Measurements from ENCODE around the gene TNPO1.
A peak's percentile ranks its signal among the peaks of the same experiment; 100 is the strongest.

The TNPO1 gene

DNA sequence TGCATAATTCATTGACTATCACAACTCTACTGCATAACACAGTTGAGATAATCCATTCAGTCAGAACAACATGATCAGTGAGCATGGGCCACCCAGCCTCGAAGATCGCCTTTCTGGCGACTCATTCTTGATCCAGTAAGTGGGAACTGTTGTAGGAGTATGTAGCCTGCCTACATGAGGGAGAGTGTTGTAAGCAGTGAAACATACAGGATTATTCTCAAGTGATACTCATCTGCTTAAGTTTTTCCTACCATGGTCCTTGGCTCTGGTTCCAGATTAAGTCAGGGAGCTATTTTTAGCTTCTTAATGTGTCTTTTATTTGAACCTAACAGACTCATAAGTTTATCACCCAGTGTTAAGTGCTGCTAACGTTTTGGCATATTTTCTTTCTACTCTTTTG, 44.0 kb downstream of the TNPO1 start:
- no peak for DNase-seq (ENCODE audit: insufficient read length)
- FAIRE-seq, result peak; percentile 66
- TF ChIP-seq POLR2A (IDR thresholded peaks at IDR 0.05; ENCODE audit: low read depth, low read length) (no peak), POLR2AphosphoS5 (IDR thresholded peaks at IDR 0.05; ENCODE audit: low read depth, low read length) (no peak), TAF1 (IDR thresholded peaks at IDR 0.05; ENCODE audit: borderline replicate concordance, low read depth, low read length) (no peak)

DNA sequence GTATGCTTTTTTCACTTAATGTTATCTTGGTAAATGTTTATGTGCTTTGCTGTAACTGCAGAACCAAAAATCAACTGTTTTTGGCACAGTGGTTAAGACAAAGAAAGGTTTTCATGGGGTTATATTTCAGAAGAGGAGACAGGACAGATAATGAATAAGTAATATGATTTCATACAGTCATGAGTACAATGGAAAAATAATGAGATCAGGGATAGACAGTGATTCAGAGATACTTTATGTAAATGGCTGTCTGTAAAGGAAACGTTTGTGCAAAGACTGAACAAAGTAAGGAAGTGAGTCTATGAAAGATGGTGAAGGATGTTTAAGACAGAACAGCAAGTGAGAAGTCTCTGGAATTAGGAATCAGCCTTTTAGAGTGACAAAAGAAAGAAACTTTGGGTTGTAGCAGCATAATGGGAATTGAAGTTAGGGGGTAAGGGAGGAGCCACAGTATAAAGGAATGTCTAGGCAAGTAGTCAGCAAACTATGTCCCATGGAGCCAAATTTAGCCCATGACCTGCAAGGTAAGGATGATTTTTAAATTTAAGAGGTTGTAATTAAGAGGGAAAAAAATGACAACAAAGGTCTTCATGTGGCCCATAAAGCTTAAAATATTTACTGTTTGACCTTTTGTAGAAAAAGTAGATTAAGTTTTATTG, 55.0 kb downstream of the TNPO1 start:
- TF ChIP-seq TAF1 (IDR thresholded peaks at IDR 0.05; ENCODE audit: borderline replicate concordance, low read depth, low read length) (no peak), POLR2AphosphoS5 (IDR thresholded peaks at IDR 0.05; ENCODE audit: low read depth, low read length) (no peak), POLR2A (IDR thresholded peaks at IDR 0.05; ENCODE audit: low read depth, low read length) (no peak)
- no peak for DNase-seq (ENCODE audit: insufficient read length)
- FAIRE-seq, result no peak

DNA sequence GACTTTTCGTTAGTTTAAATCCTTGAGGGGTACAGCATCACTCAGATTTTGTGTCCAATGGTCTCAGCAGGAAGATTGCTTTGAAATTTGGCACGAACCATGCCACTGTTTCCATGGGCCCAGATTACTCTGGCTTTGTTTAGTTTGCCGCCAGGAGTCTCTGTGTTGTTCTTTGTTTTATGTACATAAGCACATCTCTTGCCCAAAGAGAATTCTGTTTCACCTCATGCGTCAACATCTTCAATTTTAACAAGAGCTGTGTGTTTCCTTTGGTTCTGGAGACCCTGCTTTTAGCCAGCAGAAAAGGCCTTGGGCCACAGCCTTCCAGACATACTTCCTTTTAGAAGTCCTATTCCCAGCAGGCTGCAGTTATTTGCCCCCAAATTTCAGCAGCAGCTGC, 62.4 kb downstream of the TNPO1 start:
- DNase-seq (ENCODE audit: insufficient read length), result no peak
- no peak for TF ChIP-seq TAF1 (IDR thresholded peaks at IDR 0.05; ENCODE audit: borderline replicate concordance, low read depth, low read length)
- TF ChIP-seq POLR2A (IDR thresholded peaks at IDR 0.05; ENCODE audit: low read depth, low read length), result no peak
- no peak for FAIRE-seq

DNA sequence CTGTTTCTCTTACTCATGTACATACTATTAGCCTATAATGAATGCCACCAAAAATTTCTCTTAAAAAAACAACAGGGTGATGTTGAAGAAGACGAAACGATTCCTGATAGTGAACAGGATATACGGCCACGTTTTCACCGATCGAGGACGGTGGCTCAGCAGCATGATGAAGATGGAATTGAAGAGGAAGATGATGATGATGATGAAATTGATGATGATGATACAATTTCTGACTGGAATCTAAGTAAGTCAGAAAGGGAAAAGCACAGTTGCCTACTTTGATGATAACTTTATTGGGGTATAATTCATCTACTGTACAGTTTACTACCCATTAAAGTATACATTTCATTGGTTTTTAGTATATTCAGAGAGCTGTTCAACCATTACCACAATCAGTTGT, 66.5 kb downstream of the TNPO1 start:
- TF ChIP-seq POLR2AphosphoS5 (IDR thresholded peaks at IDR 0.05; ENCODE audit: low read depth, low read length) (no peak), TAF1 (IDR thresholded peaks at IDR 0.05; ENCODE audit: borderline replicate concordance, low read depth, low read length) (no peak), POLR2A (IDR thresholded peaks at IDR 0.05; ENCODE audit: low read depth, low read length) (no peak)
- DNase-seq (ENCODE audit: insufficient read length), result no peak

DNA sequence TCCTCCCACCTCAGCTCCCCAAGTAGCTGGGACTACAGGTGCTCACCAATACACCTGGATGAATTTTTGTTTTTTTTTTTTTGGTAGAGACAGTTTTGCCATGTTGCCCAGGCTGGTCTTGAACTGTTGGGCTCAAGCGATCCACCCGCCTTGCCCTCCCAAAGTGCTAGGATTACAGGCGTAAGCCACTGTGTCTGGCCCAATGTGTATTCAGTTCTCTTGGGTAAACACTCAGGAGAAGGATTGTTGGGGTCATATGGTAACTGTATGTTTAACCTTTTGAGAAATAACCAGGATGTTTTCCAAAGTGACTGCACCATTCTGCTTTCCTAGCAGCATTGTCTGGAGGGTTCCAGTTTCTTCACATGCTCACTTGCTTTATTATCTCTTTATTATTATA, 67.4 kb downstream of the TNPO1 start:
- no peak for TF ChIP-seq POLR2AphosphoS5 (IDR thresholded peaks at IDR 0.05; ENCODE audit: low read depth, low read length)
- TF ChIP-seq TAF1 (IDR thresholded peaks at IDR 0.05; ENCODE audit: borderline replicate concordance, low read depth, low read length), result no peak
- TF ChIP-seq POLR2A (IDR thresholded peaks at IDR 0.05; ENCODE audit: low read depth, low read length), result no peak
- FAIRE-seq, result no peak

More for the DNA sequence above, 66.5 kb downstream of the TNPO1 start:
- no peak for FAIRE-seq

DNA sequence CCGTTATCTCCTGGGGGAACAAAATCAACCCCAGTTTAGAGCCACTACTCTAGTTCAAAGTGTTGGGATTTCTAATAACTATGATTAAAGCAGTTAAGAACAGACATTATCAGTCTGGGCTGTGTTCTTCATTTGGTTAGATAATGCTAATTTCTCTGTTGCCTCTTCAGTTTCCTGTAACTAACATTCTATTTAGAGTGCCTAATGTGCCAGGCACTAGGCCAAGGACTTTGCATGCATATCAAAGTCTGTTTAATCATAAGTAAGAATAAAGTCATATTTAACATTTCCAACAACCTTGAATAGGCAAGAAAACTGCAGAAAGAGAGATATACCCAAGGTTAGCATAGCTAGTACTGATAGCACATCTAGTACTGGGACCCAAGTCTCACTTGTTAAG, 68.4 kb downstream of the TNPO1 start:
- FAIRE-seq (no peak), DNase-seq (ENCODE audit: insufficient read length) (no peak)
- TF ChIP-seq POLR2A (IDR thresholded peaks at IDR 0.05; ENCODE audit: low read depth, low read length), result no peak
- no peak for TF ChIP-seq TAF1 (IDR thresholded peaks at IDR 0.05; ENCODE audit: borderline replicate concordance, low read depth, low read length)
- TF ChIP-seq POLR2AphosphoS5 (IDR thresholded peaks at IDR 0.05; ENCODE audit: low read depth, low read length), result no peak

More for the DNA sequence above, 67.4 kb downstream of the TNPO1 start:
- DNase-seq (ENCODE audit: insufficient read length), result no peak

DNA sequence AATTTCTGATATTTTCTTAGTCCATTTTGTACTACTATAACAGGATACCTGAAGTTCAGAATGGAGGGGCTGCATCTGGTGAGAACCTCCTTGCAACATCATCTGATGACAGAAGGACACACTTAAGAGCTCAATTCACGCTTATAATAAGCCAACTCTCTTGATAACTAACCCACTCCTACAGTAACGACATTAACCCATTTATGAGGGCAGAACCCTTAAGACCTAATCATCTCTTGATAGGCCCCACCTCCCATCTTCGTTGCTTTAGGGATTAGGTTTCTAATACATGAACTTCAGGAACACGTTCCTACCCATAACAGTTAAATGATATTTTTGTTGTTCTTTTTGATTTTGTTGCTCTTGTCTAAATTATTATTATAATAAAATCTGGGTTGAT, 69.4 kb downstream of the TNPO1 start:
- no peak for DNase-seq (ENCODE audit: insufficient read length)
- no peak for FAIRE-seq
- no peak for TF ChIP-seq TAF1 (IDR thresholded peaks at IDR 0.05; ENCODE audit: borderline replicate concordance, low read depth, low read length)
- TF ChIP-seq POLR2AphosphoS5 (IDR thresholded peaks at IDR 0.05; ENCODE audit: low read depth, low read length), result no peak
- TF ChIP-seq POLR2A (IDR thresholded peaks at IDR 0.05; ENCODE audit: low read depth, low read length), result no peak

DNA sequence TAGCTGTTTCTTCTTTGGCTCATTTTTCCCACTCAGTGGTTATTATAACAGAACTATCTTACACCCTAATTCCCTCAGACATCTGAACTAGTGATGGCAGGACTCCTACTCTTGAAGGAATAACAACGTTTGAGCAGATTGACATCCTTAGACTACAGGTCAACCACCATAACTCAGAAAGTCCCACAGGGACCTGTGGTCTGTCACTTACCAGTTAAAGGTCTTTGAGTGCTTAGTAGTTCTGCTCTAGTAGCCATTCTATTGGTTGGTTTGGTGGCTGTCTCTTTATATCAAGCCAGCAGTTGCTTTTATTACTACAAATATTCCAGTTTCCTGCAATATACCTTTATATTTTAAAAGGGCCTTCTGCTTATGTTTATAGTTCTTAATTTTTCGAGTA, 72.1 kb downstream of the TNPO1 start:
- TF ChIP-seq POLR2AphosphoS5 (IDR thresholded peaks at IDR 0.05; ENCODE audit: low read depth, low read length) (no peak), TAF1 (IDR thresholded peaks at IDR 0.05; ENCODE audit: borderline replicate concordance, low read depth, low read length) (no peak), POLR2A (IDR thresholded peaks at IDR 0.05; ENCODE audit: low read depth, low read length) (no peak)
- FAIRE-seq, result no peak
- no peak for DNase-seq (ENCODE audit: insufficient read length)

DNA sequence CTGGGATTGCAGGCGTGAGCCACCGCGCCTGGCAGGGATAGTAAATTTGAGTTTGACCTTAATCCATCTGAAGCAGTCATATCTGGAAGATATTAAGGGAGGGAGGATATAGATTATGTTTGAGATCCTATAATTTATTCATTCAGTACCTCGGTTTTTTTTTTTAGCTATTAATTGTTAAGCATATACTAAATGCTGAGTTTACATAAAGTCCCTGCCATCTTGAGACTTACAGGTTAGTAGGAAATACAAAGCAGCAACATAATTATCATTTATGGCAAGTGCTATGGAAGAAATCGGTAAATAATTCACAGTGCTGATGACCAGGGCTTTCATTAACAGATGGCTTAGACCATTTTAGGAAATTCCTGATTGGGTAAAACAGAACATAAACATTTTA, 72.9 kb downstream of the TNPO1 start:
- TF ChIP-seq POLR2A (IDR thresholded peaks at IDR 0.05; ENCODE audit: low read depth, low read length) (no peak), POLR2AphosphoS5 (IDR thresholded peaks at IDR 0.05; ENCODE audit: low read depth, low read length) (no peak), TAF1 (IDR thresholded peaks at IDR 0.05; ENCODE audit: borderline replicate concordance, low read depth, low read length) (no peak)
- FAIRE-seq (no peak), DNase-seq (ENCODE audit: insufficient read length) (no peak)

DNA sequence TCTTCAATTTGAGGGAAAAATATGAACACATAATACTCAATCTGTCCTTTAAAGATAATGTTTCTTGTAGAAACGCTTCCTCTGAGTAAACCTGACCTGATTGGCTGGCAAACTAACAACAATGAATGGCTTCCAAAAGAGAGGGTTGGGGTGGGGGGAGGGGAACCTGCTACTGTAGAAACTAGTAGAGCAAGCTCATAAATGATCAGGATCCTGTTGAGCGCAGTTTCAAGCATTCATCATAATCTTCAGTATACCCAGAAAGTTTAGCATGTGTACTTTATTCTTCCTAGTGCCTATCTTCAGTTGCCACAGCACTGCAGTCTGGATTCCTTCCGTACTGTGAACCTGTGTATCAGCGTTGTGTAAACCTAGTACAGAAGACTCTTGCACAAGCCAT, 76.4 kb downstream of the TNPO1 start:
- TF ChIP-seq TAF1 (IDR thresholded peaks at IDR 0.05; ENCODE audit: borderline replicate concordance, low read depth, low read length) (no peak), POLR2AphosphoS5 (IDR thresholded peaks at IDR 0.05; ENCODE audit: low read depth, low read length) (0 out of 2 replicates have a peak, but pooled peaks have one; percentile 26)
- no peak for FAIRE-seq
- DNase-seq (ENCODE audit: insufficient read length), result no peak

DNA sequence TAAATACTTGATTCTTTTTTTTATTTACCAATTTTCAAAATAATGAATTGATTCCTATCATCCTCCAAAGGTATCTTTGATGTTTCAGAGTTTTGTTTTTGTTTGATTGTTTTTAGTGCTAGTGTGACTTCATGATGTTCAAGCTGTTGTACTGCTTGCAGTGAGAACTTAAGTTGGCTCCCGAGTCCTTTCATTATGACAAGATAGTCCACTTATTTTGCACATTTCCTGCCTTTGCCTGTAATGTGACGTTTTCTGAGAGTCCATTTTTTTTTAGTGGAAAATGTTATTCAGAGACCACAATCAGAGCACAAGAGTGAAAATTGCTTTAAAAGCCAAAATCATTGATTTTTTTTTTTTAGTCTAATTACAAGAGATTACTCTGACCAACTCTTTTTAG, 79.3 kb downstream of the TNPO1 start:
- TF ChIP-seq POLR2AphosphoS5 (IDR thresholded peaks at IDR 0.05; ENCODE audit: low read depth, low read length) (no peak), TAF1 (IDR thresholded peaks at IDR 0.05; ENCODE audit: borderline replicate concordance, low read depth, low read length) (no peak), POLR2A (IDR thresholded peaks at IDR 0.05; ENCODE audit: low read depth, low read length) (no peak)
- DNase-seq (ENCODE audit: insufficient read length) (no peak), FAIRE-seq (peak; percentile 27)

DNA sequence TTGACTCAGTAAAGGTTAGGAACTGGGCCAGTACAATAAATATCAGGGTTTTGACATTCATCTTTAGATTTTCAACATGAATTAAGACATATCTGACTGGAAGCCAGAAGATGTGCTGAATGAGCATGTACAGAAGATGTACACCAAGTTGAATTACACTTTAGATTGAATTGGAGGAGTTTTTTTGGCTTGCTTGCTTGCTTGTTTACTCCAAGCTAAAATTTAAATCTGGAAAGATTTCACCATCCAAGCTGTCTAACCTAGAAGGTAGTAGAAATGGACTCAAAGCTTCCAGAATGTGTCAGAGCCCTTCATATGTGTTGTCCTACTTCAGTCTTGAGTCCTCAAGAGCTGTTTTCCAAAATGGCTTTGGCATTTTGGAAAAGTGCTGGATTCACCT, 90.3 kb downstream of the TNPO1 start:
- DNase-seq (ENCODE audit: insufficient read length) (no peak), FAIRE-seq (no peak)
- TF ChIP-seq TAF1 (IDR thresholded peaks at IDR 0.05; ENCODE audit: borderline replicate concordance, low read depth, low read length) (no peak), POLR2AphosphoS5 (IDR thresholded peaks at IDR 0.05; ENCODE audit: low read depth, low read length) (no peak), POLR2A (IDR thresholded peaks at IDR 0.05; ENCODE audit: low read depth, low read length) (no peak)

Measured in GM12892 (cell line).